Endothelial cell of umbilical vein (primary cell): ENCODE measurements around the gene TMEM273. TPM values are rescaled to one million over a fixed set of nuclear protein-coding genes. Genes with fewer than 3 reads are reported as not detected.

Experiments used
- BruUV-seq: library from RNA; stranded (reverse); fragments of 400-500 nt; replicated peaks from 2 replicates; lab custom pipeline; 2021; lab: Mats Ljungman, UMichigan
- CTCF ChIA-PET: fragments of 300-600, 350-600 bp; sonication (Branson Sonifier 250); formaldehyde crosslinking; loops from one replicate; lab custom pipeline; 2021; ENCODE audit warnings: antibody characterized with exemption, inconsistent platforms; lab: Charles Lee
- POLR2A ChIA-PET: fragments of 300-600, 350-600 bp; sonication (Branson Sonifier 250); formaldehyde crosslinking; loops from one replicate; lab custom pipeline; 2021; ENCODE audit warnings: antibody characterized with exemption, inconsistent platforms; lab: Charles Lee
- DNase-seq: peaks from one replicate; pipeline ENCODE4 v3.0.0-alpha.2; 2011; ENCODE audit warnings: low read depth, low spot score
- FAIRE-seq: peaks from 2 replicates; lab custom pipeline; 2011; peaks lifted over from hg19 to GRCh38; lab: Jason Lieb, UNC
- H2AFZ ChIP-seq: 2 replicates; pipeline ENCODE4 v1.6.0; 2012; ENCODE audit warnings: low read depth, low read length, control low read depth, inconsistent platforms
- H3K27ac ChIP-seq: 2 replicates; pipeline ENCODE4 v1.5.1; 2011; ENCODE audit warnings: low read depth, mild to moderate bottlenecking, control low read depth, low read length, moderate library complexity; ENCODE audit not compliant: insufficient read depth
- H3K27me3 ChIP-seq, 2 experiments: 2 replicates each; pipeline versions ENCODE4 v1.6.0 to v1.6.1; 2011; ENCODE audit warnings: low read length in 2 of 2, mixed read lengths in 1 of 2; ENCODE audit not compliant: control insufficient read depth in 2 of 2, insufficient read depth in 2 of 2
- H3K36me3 ChIP-seq, 2 experiments: 2 replicates in 1 of 2; 3 replicates in 1 of 2; pipeline ENCODE4 v1.5.1; 2011; ENCODE audit warnings: low read length in 2 of 2, mild to moderate bottlenecking in 1 of 2, moderate library complexity in 1 of 2; ENCODE audit not compliant: control insufficient read depth in 2 of 2, insufficient read depth in 2 of 2; ENCODE audit errors: extremely low read depth in 1 of 2
- H3K4me1 ChIP-seq: 3 replicates; pipeline ENCODE4 v1.5.1; 2011; ENCODE audit warnings: mild to moderate bottlenecking, low read length; ENCODE audit not compliant: control insufficient read depth, insufficient read depth; ENCODE audit errors: extremely low read depth
- H3K4me2 ChIP-seq: 2 replicates; pipeline ENCODE4 v1.6.1; 2011; ENCODE audit warnings: low read length, control low read depth, mixed read lengths; ENCODE audit not compliant: insufficient read depth
- H3K4me3 ChIP-seq, 3 experiments: fragments of 200-600 bp in 1 of 3; sonication (generic), shearing (Covaris generic) in 1 of 3; replicated peaks in 1 of 3; 2 replicates each; pipeline ENCODE4 v1.5.1; 2011 to 2016; ENCODE audit warnings: control low read depth in 3 of 3, low read length in 3 of 3, mild to moderate bottlenecking in 2 of 3, inconsistent platforms in 1 of 3, low read depth in 1 of 3, moderate library complexity in 1 of 3; ENCODE audit not compliant: insufficient read depth in 1 of 3
- H3K79me2 ChIP-seq: 2 replicates; pipeline ENCODE4 v1.6.0; 2012; ENCODE audit warnings: low read length, inconsistent platforms; ENCODE audit not compliant: control insufficient read depth, insufficient read depth
- H3K9ac ChIP-seq: replicated peaks from 2 replicates; pipeline ENCODE3; 2011; ENCODE audit warnings: low read length, control low read depth; ENCODE audit not compliant: insufficient read depth; ENCODE audit errors: extremely low read depth
- H3K9me1 ChIP-seq: replicated peaks from 3 replicates; pipeline ENCODE4 v1.6.0; 2011; ENCODE audit warnings: mild to moderate bottlenecking, low read length; ENCODE audit not compliant: control insufficient read depth, insufficient read depth; ENCODE audit errors: extremely low read depth
- H3K9me3 ChIP-seq: replicated peaks from 2 replicates; pipeline ENCODE4 v1.5.1; 2012; ENCODE audit warnings: low read length, inconsistent platforms; ENCODE audit not compliant: control insufficient read depth, insufficient read depth
- H4K20me1 ChIP-seq: replicated peaks from 2 replicates; pipeline ENCODE3; 2011; ENCODE audit warnings: mild to moderate bottlenecking, low read length; ENCODE audit not compliant: control insufficient read depth, insufficient read depth; ENCODE audit errors: extremely low read depth
- EZH2 ChIP-seq: IDR thresholded peaks from 2 replicates; pipeline ENCODE4 v1.6.1; 2012; ENCODE audit warnings: borderline replicate concordance, low read depth, mild to moderate bottlenecking, moderate library complexity, low read length, inconsistent platforms; ENCODE audit not compliant: severe bottlenecking
- FOS ChIP-seq: IDR thresholded peaks from 2 replicates; pipeline ENCODE4 v1.6.1; 2011; ENCODE audit warnings: mild to moderate bottlenecking, low read length, moderate library complexity, borderline replicate concordance; ENCODE audit not compliant: insufficient read depth
- GATA2 ChIP-seq: IDR thresholded peaks from 2 replicates; pipeline ENCODE4 v1.7.0; 2011; ENCODE audit warnings: low read depth, mild to moderate bottlenecking, moderate library complexity, mixed read lengths, low read length; ENCODE audit not compliant: insufficient read length, insufficient read depth
- JUN ChIP-seq: IDR thresholded peaks from 2 replicates; pipeline ENCODE4 v1.6.1; 2011; ENCODE audit warnings: borderline replicate concordance, low read depth; ENCODE audit not compliant: insufficient read length, insufficient read depth
- MYC ChIP-seq: IDR thresholded peaks from one replicate; pipeline ENCODE4 v1.6.1; 2011; ENCODE audit warnings: mild to moderate bottlenecking, low read depth, low read length
- POLR2A ChIP-seq: IDR thresholded peaks from 2 replicates; pipeline ENCODE4 v1.6.1; 2012; ENCODE audit warnings: low read depth, mild to moderate bottlenecking, control low read depth, low read length
- POLR2AphosphoS5 ChIP-seq: IDR thresholded peaks from 2 replicates; pipeline ENCODE4 v1.6.1; 2012; ENCODE audit warnings: low read depth, mild to moderate bottlenecking, control low read depth, low read length, moderate library complexity; ENCODE audit not compliant: insufficient read depth
- dilution Hi-C: fragments of 300-500 bp; cut with MboI; formaldehyde crosslinking; loops from one replicate; pipeline ENCODE4 v1.15.0; 2019; ENCODE audit warnings: low sequenced_read_pairs; ENCODE audit not compliant: extremely low pct_ligation_motif_present
- intact Hi-C: fragments of 100-400 bp; cut with micrococcal nuclease; formaldehyde crosslinking; loops from one replicate; pipeline ENCODE4 v1.10.0; 2022
- polyA plus RNA-seq, 4 experiments: library from polyadenylated mRNA; depleted of rRNA in 3 of 4; stranded (reverse) in 3 of 4; unstranded in 1 of 4; fragments of >200 nt; gene quantifications; 2 replicates each; pipeline versions ENCODE4 v1.2.1 to v1.2.3, GENCODE V29; 2011 to 2012; ENCODE audit warnings: missing spikeins in 1 of 4
- total RNA-seq: library from RNA; stranded (reverse); gene quantifications from 2 replicates; pipeline ENCODE4 v1.2.3, GENCODE V29; 2021
- TF ChIP-seq, protein P1 (sequence below), 2 donors: IDR thresholded peaks; 1 replicate in 1 of 2; 2 replicates in 1 of 2; pipeline ENCODE4 v1.5.1; 2011; ENCODE audit warnings: low read length in 2 of 2, mild to moderate bottlenecking in 2 of 2, moderate library complexity in 2 of 2, control low read depth in 1 of 2, inconsistent platforms in 1 of 2, low read depth in 1 of 2; ENCODE audit not compliant: insufficient read depth in 1 of 2; ENCODE audit errors: extremely low read depth in 1 of 2
- TF ChIP-seq, protein P2 (sequence below): IDR thresholded peaks from 2 replicates; pipeline ENCODE4 v1.6.1; 2011; ENCODE audit not compliant: insufficient read depth, insufficient read length

Gene TMEM273
- total and polyA plus RNA-seq, 2 donors (not counting 3 experiments of a cell fraction or from before 2014, with no cell fraction given) = 1.9 to 3.7 TPM

DNA sequence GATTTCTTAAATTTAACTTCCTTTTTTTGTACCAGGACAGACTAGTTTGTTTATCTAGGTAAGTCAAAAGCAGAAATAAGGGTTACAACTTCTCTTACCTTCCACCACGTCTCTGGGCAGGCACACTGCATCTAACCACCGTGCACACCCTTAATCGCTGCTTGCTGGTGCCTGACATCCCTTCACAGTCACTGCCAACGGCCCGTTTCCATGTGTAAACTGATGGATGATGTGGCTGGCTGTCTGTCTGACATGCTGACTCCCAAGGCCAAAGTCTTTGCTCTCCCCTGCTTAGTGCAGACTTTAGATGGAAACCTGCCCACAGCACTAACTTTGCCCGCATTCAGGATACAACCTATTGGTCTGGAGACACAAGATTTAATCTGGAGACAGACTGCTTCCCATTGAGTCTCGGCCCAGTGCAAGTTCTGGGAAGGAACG, 1.1 kb downstream of the TMEM273 start:
- H3K9me1 ChIP-seq = no peaks in the 10 kb centered on the region
- H3K4me1 ChIP-seq = peaks cover 16% of the 10 kb centered on the region
- H3K9me3 ChIP-seq = no peaks in the 10 kb centered on the region
- H3K4me2 ChIP-seq = no peak overlapping the region
- no peak overlapping the region for H3K9ac ChIP-seq
- ChIA-PET POLR2A (no interaction called here), CTCF (no interaction called here)
- H3K4me3 ChIP-seq = no peak overlapping the region
- H2AFZ ChIP-seq = peak overlapping the region; percentile 52
- H3K27ac ChIP-seq = no peak overlapping the region
- dilution Hi-C loops (no loop called here), intact Hi-C loops (loop anchor here (10.0 kb wide), 1 partner anchor 348 kb away; the partner anchor contains the start of gene ERCC6)
- FAIRE-seq (no peak), DNase-seq (peak; percentile 10)
- H4K20me1 ChIP-seq = no peaks in the 10 kb centered on the region
- BruUV-seq = no TSS peak
- no peak for TF ChIP-seq POLR2AphosphoS5
- TF ChIP-seq MYC = no peak
- TF ChIP-seq JUN = no peak
- TF ChIP-seq EZH2 = no peak
- TF ChIP-seq, protein P1, sequence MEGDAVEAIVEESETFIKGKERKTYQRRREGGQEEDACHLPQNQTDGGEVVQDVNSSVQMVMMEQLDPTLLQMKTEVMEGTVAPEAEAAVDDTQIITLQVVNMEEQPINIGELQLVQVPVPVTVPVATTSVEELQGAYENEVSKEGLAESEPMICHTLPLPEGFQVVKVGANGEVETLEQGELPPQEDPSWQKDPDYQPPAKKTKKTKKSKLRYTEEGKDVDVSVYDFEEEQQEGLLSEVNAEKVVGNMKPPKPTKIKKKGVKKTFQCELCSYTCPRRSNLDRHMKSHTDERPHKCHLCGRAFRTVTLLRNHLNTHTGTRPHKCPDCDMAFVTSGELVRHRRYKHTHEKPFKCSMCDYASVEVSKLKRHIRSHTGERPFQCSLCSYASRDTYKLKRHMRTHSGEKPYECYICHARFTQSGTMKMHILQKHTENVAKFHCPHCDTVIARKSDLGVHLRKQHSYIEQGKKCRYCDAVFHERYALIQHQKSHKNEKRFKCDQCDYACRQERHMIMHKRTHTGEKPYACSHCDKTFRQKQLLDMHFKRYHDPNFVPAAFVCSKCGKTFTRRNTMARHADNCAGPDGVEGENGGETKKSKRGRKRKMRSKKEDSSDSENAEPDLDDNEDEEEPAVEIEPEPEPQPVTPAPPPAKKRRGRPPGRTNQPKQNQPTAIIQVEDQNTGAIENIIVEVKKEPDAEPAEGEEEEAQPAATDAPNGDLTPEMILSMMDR (IDR thresholded peaks at IDR 0.05; ENCODE audit: extremely low read depth in 1 of 2, insufficient read depth in 1 of 2, low read depth in 1 of 2, low read length in 2 of 2) = no peak
- TF ChIP-seq POLR2A = no peak
- TF ChIP-seq, protein P2, sequence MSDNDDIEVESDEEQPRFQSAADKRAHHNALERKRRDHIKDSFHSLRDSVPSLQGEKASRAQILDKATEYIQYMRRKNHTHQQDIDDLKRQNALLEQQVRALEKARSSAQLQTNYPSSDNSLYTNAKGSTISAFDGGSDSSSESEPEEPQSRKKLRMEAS = no peak
- no peak for TF ChIP-seq GATA2
- TF ChIP-seq FOS = no peak
- no peaks in the 10 kb centered on the region for H3K36me3 ChIP-seq
- H3K27me3 ChIP-seq = peaks cover 0 to 5% of the 10 kb centered on the region in 2 experiments
- no peaks in the 10 kb centered on the region for H3K79me2 ChIP-seq
